ENCODE results near the gene ARF1. TPM values are rescaled to one million over a fixed set of nuclear protein-coding genes. Genes with fewer than 3 reads are reported as not detected.

The ARF1 gene
- total and polyA plus RNA-seq, 2 of the 13 experiments (the other 11 are each of a cell fraction or from before 2014, with no cell fraction given), result 186 to 327 TPM

DNA sequence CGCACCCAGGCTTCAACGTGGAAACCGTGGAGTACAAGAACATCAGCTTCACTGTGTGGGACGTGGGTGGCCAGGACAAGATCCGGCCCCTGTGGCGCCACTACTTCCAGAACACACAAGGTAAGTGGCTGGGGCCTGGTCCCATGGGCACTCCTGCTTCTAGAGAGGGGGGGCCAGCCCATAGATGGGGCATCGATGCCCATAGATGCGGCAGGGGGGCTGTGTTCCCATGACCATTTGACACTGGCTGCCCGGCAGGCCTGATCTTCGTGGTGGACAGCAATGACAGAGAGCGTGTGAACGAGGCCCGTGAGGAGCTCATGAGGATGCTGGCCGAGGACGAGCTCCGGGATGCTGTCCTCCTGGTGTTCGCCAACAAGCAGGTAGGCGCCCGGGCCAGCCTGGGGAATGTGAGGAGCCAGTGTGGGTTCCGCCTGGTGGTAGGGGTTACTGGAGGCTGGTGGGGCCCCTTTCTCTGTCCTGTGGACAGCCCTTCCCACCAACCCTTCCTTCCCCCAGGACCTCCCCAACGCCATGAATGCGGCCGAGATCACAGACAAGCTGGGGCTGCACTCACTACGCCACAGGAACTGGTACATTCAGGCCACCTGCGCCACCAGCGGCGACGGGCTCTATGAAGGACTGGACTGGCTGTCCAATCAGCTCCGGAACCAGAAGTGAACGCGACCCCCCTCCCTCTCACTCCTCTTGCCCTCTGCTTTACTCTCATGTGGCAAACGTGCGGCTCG lies 15.0 kb downstream of the ARF1 start:
- Histone ChIP-seq H3K9me3 (ENCODE audit: low read length) (peaks cover 23% of the 10 kb centered on the region), H3K27ac (ENCODE audit: extremely low read length, insufficient read depth, low read length) (no peak overlapping the region), H3K27me3 (ENCODE audit: control insufficient read depth in 1 of 2, insufficient read depth in 2 of 2, low read length in 2 of 2) (no peaks in the 10 kb centered on the region; a peak in 1 of 5 replicates), H3K9ac (ENCODE audit: insufficient read depth, low read depth, low read length) (no peak overlapping the region), H2AFZ (ENCODE audit: low read length) (no peak overlapping the region), H3K4me3 (replicated peaks in 1 of 3; ENCODE audit: insufficient read depth in 1 of 3, low read depth in 2 of 3, low read length in 3 of 3) (no peak overlapping the region), H4K20me1 (ENCODE audit: insufficient read depth, low read length) (peaks cover 82% of the 10 kb centered on the region), H3K4me2 (ENCODE audit: low read depth, low read length) (no peak overlapping the region), H3K79me2 (ENCODE audit: insufficient read depth, low read length) (peaks cover 70% of the 10 kb centered on the region), H3K4me1 (ENCODE audit: insufficient read depth, low read length) (peaks cover 15% of the 10 kb centered on the region), H3K36me3 (replicated peaks in 1 of 2; ENCODE audit: control insufficient read depth in 1 of 2, insufficient read depth in 2 of 2, low read length in 2 of 2) (peaks cover 20 to 51% of the 10 kb centered on the region in 2 experiments; a peak in 4 of 5 replicates)
- 96% methylated on average over 13 of the region's 34 CpGs for WGBS (ENCODE audit: low lambda C conversion rate)
- BruUV-seq (replicated peaks), result no TSS peak
- no peak for FAIRE-seq
- CTCF ChIA-PET (ENCODE audit: low intra/inter-chr PET ratio, low total read pairs), result no interaction called here
- intact Hi-C loops (cut with micrococcal nuclease; ENCODE audit: unreplicated experiment), result no loop called here
- in situ Hi-C loops (cut with HindIII; ENCODE audit: extremely low pct_ligation_motif_present, low pct_unique_long_range_greater_than_20kb), result no loop called here
- POLR2A ChIA-PET, result interaction anchor here (2.4 kb wide), 1 partner anchor 14 kb away, joined by 10 read pairs; no protein-coding TSS in a partner anchor
- no peak for DNase-seq (ENCODE audit: low spot score)
- ATAC-seq, result no peak
- TF ChIP-seq NFYC (CRISPR knock-in tag; IDR thresholded peaks at IDR 0.05) (no peak), ZFP41 (CRISPR knock-in tag; IDR thresholded peaks at IDR 0.05; ENCODE audit: borderline replicate concordance) (no peak), ZNF33B (CRISPR knock-in tag; IDR thresholded peaks at IDR 0.05) (no peak), REPIN1 (CRISPR knock-in tag; IDR thresholded peaks at IDR 0.05; ENCODE audit: borderline replicate concordance, low read depth) (no peak), RBM22 (optimal IDR thresholded peaks at IDR 0.05; ENCODE audit: low read length) (peak; percentile 19), GPN1 (CRISPR knock-in tag; IDR thresholded peaks at IDR 0.05; ENCODE audit: borderline replicate concordance) (no peak), ZNF546 (CRISPR knock-in tag; conservative IDR thresholded peaks at IDR 0.05) (no peak), ZSCAN31 (CRISPR knock-in tag; IDR thresholded peaks at IDR 0.05; ENCODE audit: low read depth) (no peak), ZC3H13 (CRISPR knock-in tag; IDR thresholded peaks at IDR 0.05) (0 out of 2 replicates have a peak, but pooled peaks have one; percentile 26), CHD2 (IDR thresholded peaks at IDR 0.05; ENCODE audit: low read depth, low read length) (no peak), ZKSCAN1 (IDR thresholded peaks at IDR 0.05; ENCODE audit: low read length) (no peak), ZFYVE20 (CRISPR knock-in tag; IDR thresholded peaks at IDR 0.05; ENCODE audit: borderline replicate concordance, low read depth) (no peak), STAG1 (CRISPR knock-in tag; IDR thresholded peaks at IDR 0.05) (no peak)
- TF ChIP-seq, protein P1, sequence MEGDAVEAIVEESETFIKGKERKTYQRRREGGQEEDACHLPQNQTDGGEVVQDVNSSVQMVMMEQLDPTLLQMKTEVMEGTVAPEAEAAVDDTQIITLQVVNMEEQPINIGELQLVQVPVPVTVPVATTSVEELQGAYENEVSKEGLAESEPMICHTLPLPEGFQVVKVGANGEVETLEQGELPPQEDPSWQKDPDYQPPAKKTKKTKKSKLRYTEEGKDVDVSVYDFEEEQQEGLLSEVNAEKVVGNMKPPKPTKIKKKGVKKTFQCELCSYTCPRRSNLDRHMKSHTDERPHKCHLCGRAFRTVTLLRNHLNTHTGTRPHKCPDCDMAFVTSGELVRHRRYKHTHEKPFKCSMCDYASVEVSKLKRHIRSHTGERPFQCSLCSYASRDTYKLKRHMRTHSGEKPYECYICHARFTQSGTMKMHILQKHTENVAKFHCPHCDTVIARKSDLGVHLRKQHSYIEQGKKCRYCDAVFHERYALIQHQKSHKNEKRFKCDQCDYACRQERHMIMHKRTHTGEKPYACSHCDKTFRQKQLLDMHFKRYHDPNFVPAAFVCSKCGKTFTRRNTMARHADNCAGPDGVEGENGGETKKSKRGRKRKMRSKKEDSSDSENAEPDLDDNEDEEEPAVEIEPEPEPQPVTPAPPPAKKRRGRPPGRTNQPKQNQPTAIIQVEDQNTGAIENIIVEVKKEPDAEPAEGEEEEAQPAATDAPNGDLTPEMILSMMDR (CRISPR knock-in tag; IDR thresholded peaks at IDR 0.05), result no peak
- TF ChIP-seq, protein P2, sequence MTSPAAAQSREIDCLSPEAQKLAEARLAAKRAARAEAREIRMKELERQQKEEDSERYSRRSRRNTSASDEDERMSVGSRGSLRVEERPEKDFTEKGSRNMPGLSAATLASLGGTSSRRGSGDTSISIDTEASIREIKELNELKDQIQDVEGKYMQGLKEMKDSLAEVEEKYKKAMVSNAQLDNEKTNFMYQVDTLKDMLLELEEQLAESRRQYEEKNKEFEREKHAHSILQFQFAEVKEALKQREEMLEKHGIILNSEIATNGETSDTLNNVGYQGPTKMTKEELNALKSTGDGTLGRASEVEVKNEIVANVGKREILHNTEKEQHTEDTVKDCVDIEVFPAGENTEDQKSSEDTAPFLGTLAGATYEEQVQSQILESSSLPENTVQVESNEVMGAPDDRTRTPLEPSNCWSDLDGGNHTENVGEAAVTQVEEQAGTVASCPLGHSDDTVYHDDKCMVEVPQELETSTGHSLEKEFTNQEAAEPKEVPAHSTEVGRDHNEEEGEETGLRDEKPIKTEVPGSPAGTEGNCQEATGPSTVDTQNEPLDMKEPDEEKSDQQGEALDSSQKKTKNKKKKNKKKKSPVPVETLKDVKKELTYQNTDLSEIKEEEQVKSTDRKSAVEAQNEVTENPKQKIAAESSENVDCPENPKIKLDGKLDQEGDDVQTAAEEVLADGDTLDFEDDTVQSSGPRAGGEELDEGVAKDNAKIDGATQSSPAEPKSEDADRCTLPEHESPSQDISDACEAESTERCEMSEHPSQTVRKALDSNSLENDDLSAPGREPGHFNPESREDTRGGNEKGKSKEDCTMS (CRISPR knock-in tag; conservative IDR thresholded peaks at IDR 0.05), result no peak
- TF ChIP-seq, protein P3, sequence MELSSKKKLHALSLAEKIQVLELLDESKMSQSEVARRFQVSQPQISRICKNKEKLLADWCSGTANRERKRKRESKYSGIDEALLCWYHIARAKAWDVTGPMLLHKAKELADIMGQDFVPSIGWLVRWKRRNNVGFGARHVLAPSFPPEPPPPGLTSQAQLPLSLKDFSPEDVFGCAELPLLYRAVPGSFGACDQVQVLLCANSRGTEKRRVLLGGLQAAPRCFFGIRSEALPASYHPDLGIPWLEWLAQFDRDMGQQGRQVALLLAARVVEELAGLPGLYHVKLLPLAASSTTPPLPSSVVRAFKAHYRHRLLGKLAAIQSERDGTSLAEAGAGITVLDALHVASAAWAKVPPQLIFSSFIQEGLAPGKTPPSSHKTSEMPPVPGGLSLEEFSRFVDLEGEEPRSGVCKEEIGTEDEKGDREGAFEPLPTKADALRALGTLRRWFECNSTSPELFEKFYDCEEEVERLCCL (CRISPR knock-in tag; IDR thresholded peaks at IDR 0.05; ENCODE audit: borderline replicate concordance), result no peak
- TF ChIP-seq, protein P4, sequence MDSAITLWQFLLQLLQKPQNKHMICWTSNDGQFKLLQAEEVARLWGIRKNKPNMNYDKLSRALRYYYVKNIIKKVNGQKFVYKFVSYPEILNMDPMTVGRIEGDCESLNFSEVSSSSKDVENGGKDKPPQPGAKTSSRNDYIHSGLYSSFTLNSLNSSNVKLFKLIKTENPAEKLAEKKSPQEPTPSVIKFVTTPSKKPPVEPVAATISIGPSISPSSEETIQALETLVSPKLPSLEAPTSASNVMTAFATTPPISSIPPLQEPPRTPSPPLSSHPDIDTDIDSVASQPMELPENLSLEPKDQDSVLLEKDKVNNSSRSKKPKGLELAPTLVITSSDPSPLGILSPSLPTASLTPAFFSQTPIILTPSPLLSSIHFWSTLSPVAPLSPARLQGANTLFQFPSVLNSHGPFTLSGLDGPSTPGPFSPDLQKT (CRISPR knock-in tag; IDR thresholded peaks at IDR 0.05; ENCODE audit: borderline replicate concordance), result no peak
